A673 (cell line): ENCODE measurements around the gene GPR3. TPM values are rescaled to one million over a fixed set of nuclear protein-coding genes. Genes with fewer than 3 reads are reported as not detected.

Source experiments
- BruUV-seq: library from RNA; stranded (reverse); fragments of 400-500 nt; replicated peaks from 2 replicates; lab custom pipeline; 2021; lab: Mats Ljungman, UMichigan
- CTCF ChIA-PET: fragments of 300-600 bp; sonication (Branson Sonifier 250); formaldehyde crosslinking; loops from one replicate; lab custom pipeline; 2022; ENCODE audit warnings: antibody characterized with exemption; lab: Charles Lee
- POLR2A ChIA-PET: fragments of 300-600 bp; sonication (Branson Sonifier 250); formaldehyde crosslinking; loops from one replicate; lab custom pipeline; 2022; ENCODE audit warnings: antibody characterized with exemption; ENCODE audit not compliant: low non-redundant PET; lab: Charles Lee
- DNase-seq: peaks from one replicate; pipeline ENCODE4 v3.0.0-alpha.2; 2015; ENCODE audit warnings: low spot score
- H3K27ac ChIP-seq: fragments of 200-600 bp; sonication (generic); 2 replicates; pipeline ENCODE4 v1.5.1; 2016; ENCODE audit warnings: mixed run types, low read depth, mild to moderate bottlenecking, mixed read lengths, antibody characterized with exemption, low read length; ENCODE audit not compliant: poor library complexity, severe bottlenecking
- H3K27me3 ChIP-seq: fragments of 200-600 bp; sonication (generic); replicated peaks from 2 replicates; pipeline ENCODE4 v1.6.1; 2017; ENCODE audit warnings: mixed run types, low read depth, mild to moderate bottlenecking, mixed read lengths, antibody characterized with exemption, low read length; ENCODE audit not compliant: insufficient read depth, poor library complexity
- H3K36me3 ChIP-seq: fragments of 200-600 bp; sonication (generic); 2 replicates; pipeline ENCODE4 v1.6.1; 2016; ENCODE audit warnings: mixed run types, mild to moderate bottlenecking, mixed read lengths, antibody characterized with exemption, low read length; ENCODE audit not compliant: insufficient read depth, poor library complexity, severe bottlenecking
- H3K4me1 ChIP-seq: fragments of 200-600 bp; sonication (generic); 2 replicates; pipeline ENCODE4 v1.6.1; 2017; ENCODE audit warnings: mixed run types, mild to moderate bottlenecking, mixed read lengths, antibody characterized with exemption, low read length; ENCODE audit not compliant: insufficient read depth, poor library complexity, severe bottlenecking
- H3K4me3 ChIP-seq: fragments of 200-600 bp; sonication (generic); 2 replicates; pipeline ENCODE4 v1.5.1; 2016; ENCODE audit warnings: low read depth, mixed run types, mild to moderate bottlenecking, mixed read lengths, low read length; ENCODE audit not compliant: poor library complexity, severe bottlenecking
- H3K9me3 ChIP-seq: fragments of 200-600 bp; sonication (generic); 2 replicates; pipeline ENCODE4 v1.6.1; 2016; ENCODE audit warnings: mixed run types, low read depth, mild to moderate bottlenecking, mixed read lengths, antibody characterized with exemption, low read length; ENCODE audit not compliant: poor library complexity, severe bottlenecking
- CTCF ChIP-seq: fragments of 300-800, 200-600 bp; sonication (generic); conservative IDR thresholded peaks from 2 replicates; pipeline ENCODE4 v1.5.1; 2017; ENCODE audit warnings: low read depth, mild to moderate bottlenecking, antibody characterized with exemption, low read length, moderate library complexity, mixed read lengths
- EZH2 ChIP-seq: fragments of 200-600 bp; sonication (generic); IDR thresholded peaks from 2 replicates; pipeline ENCODE4 v1.6.1; 2017; ENCODE audit warnings: borderline replicate concordance, low read depth, mild to moderate bottlenecking, mixed read lengths, antibody characterized with exemption, low read length; ENCODE audit not compliant: poor library complexity, severe bottlenecking
- intact Hi-C: fragments of 100-400 bp; cut with micrococcal nuclease; formaldehyde crosslinking; loops from one replicate; pipeline ENCODE4 v1.10.0; 2022; ENCODE audit not compliant: unreplicated experiment
- total RNA-seq: library from RNA; stranded (reverse); gene quantifications from 2 replicates; pipeline ENCODE4 v1.2.3, GENCODE V29; 2021

GPR3 gene
- total RNA-seq, 1 experiment from 2014 or later: 4.9 TPM

- ChIA-PET CTCF (interaction anchor here (0.5 kb wide), 1 partner anchor 16 kb away, joined by 5 read pairs; no protein-coding TSS in a partner anchor), POLR2A (no interaction called here)
- Histone ChIP-seq H3K4me3 (no peak overlapping the region), H3K9me3 (no peaks in the 10 kb centered on the region), H3K27ac (no peak overlapping the region), H3K36me3 (peaks cover 90% of the 10 kb centered on the region), H3K27me3 (no peaks in the 10 kb centered on the region), H3K4me1 (no peaks in the 10 kb centered on the region)
- intact Hi-C loops: no loop called here
- no TSS peak for BruUV-seq
- no peak for DNase-seq
- TF ChIP-seq EZH2 (no peak), CTCF (no peak)
Observed at GRCh38 chr1:27412502-27412901, 20.1 kb downstream of the GPR3 start.

- H3K36me3 ChIP-seq: peaks cover 90% of the 10 kb centered on the region
- BruUV-seq: no TSS peak
Observed at GRCh38 chr1:27413004-27413403, 20.6 kb downstream of the GPR3 start.

GRCh38 chr1:27414091-27414490 lies 21.7 kb downstream of the GPR3 start:
- CTCF ChIA-PET: interaction anchor here (0.6 kb wide), 1 partner anchor 86 kb away, joined by 4 read pairs; no protein-coding TSS in a partner anchor
- POLR2A ChIA-PET: no interaction called here
- no peak overlapping the region for H3K4me3 ChIP-seq
- intact Hi-C loops: no loop called here
- H3K4me1 ChIP-seq: no peaks in the 10 kb centered on the region
- H3K9me3 ChIP-seq: no peaks in the 10 kb centered on the region
- H3K27ac ChIP-seq: no peak overlapping the region
- TF ChIP-seq CTCF: no peak
- TF ChIP-seq EZH2: no peak
- H3K27me3 ChIP-seq: no peaks in the 10 kb centered on the region
- H3K36me3 ChIP-seq: peaks cover 92% of the 10 kb centered on the region
- DNase-seq: no peak
- BruUV-seq: no TSS peak

More at GRCh38 chr1:27413004-27413403, 20.6 kb downstream of the GPR3 start:
- H3K9me3 ChIP-seq: no peaks in the 10 kb centered on the region
- no peak for DNase-seq
- H3K4me3 ChIP-seq: no peak overlapping the region
- H3K27me3 ChIP-seq: no peaks in the 10 kb centered on the region
- POLR2A ChIA-PET: no interaction called here
- H3K27ac ChIP-seq: no peak overlapping the region
- TF ChIP-seq EZH2 (no peak), CTCF (no peak)
- CTCF ChIA-PET: interaction anchor here (0.5 kb wide), 1 partner anchor 17 kb away, joined by 5 read pairs; no protein-coding TSS in a partner anchor
- H3K4me1 ChIP-seq: no peaks in the 10 kb centered on the region
- intact Hi-C loops: no loop called here
